Chondrocyte (in vitro differentiated cells): ENCODE measurements around the gene TXNIP. TPM values are rescaled to one million over a fixed set of nuclear protein-coding genes. Genes with fewer than 3 reads are reported as not detected.
A peak's percentile ranks its signal among the peaks of the same experiment; 100 is the strongest.

Source experiments
- DNase-seq: peaks from one replicate; pipeline ENCODE4 v3.0.0; 2021; ENCODE audit warnings: mixed read lengths, low spot score
- H3K27ac Mint-ChIP-seq: one replicate; pipeline ENCODE4 v1.8.0; 2021; ENCODE audit warnings: mild to moderate bottlenecking, moderate library complexity, mixed read lengths; ENCODE audit not compliant: unreplicated experiment
- H3K27me3 Mint-ChIP-seq: 2 replicates; pipeline ENCODE4 v1.8.0; 2021; ENCODE audit warnings: low read depth, mixed read lengths
- H3K36me3 Mint-ChIP-seq: 2 replicates; pipeline ENCODE4 v1.8.0; 2021; ENCODE audit warnings: low read depth, mixed read lengths
- H3K4me1 Mint-ChIP-seq: 2 replicates; pipeline ENCODE4 v1.8.0; 2021; ENCODE audit warnings: low read depth, mild to moderate bottlenecking, mixed read lengths
- H3K4me3 Mint-ChIP-seq: one replicate; pipeline ENCODE4 v1.8.0; 2021; ENCODE audit warnings: mild to moderate bottlenecking, moderate library complexity, mixed read lengths; ENCODE audit not compliant: unreplicated experiment
- H3K9me3 Mint-ChIP-seq: 2 replicates; pipeline ENCODE4 v1.8.0; 2021; ENCODE audit warnings: low read depth, mixed read lengths
- total RNA-seq: library from RNA; stranded (reverse); gene quantifications from 3 replicates; pipeline ENCODE4 v1.2.1, GENCODE V29; 2021
- TF ChIP-seq, protein P1 (sequence below): fragments of 200-600 bp; sonication (generic); IDR thresholded peaks from 2 replicates; pipeline ENCODE4 v1.5.0; 2021; ENCODE audit warnings: antibody characterized with exemption, mild to moderate bottlenecking, moderate library complexity

TXNIP gene
- total RNA-seq, 1 donor from 2014 or later: 3.8 TPM

DNA sequence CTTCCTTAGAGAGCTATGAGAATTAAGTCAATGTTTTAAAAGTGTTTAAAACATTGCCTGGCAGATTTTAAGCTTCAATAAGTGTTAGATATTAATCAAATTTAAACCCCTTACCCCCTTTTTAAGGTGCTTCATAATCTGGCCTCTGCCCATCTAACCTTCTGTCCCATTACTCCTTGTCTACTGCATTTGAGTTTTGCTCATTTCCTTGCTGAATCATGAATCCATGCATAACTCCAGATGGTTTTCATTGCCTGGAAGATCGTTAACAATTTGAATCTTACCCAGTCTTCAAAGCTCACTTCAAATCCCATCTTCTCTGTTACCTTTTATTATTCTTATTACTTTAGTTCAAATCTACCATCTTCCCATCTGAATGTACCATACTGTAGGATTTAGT lies 20.5 kb upstream of the TXNIP start:
- peaks cover 14% of the 10 kb centered on the region for H3K4me1 Mint-ChIP-seq
- no peak for DNase-seq
- H3K27me3 Mint-ChIP-seq: peaks cover 39% of the 10 kb centered on the region
- TF ChIP-seq, protein P1, sequence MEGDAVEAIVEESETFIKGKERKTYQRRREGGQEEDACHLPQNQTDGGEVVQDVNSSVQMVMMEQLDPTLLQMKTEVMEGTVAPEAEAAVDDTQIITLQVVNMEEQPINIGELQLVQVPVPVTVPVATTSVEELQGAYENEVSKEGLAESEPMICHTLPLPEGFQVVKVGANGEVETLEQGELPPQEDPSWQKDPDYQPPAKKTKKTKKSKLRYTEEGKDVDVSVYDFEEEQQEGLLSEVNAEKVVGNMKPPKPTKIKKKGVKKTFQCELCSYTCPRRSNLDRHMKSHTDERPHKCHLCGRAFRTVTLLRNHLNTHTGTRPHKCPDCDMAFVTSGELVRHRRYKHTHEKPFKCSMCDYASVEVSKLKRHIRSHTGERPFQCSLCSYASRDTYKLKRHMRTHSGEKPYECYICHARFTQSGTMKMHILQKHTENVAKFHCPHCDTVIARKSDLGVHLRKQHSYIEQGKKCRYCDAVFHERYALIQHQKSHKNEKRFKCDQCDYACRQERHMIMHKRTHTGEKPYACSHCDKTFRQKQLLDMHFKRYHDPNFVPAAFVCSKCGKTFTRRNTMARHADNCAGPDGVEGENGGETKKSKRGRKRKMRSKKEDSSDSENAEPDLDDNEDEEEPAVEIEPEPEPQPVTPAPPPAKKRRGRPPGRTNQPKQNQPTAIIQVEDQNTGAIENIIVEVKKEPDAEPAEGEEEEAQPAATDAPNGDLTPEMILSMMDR: no peak
- no peak overlapping the region for H3K27ac Mint-ChIP-seq
- no peaks in the 10 kb centered on the region for H3K9me3 Mint-ChIP-seq
- no peak overlapping the region for H3K4me3 Mint-ChIP-seq
- peaks cover 5% of the 10 kb centered on the region for H3K36me3 Mint-ChIP-seq

DNA sequence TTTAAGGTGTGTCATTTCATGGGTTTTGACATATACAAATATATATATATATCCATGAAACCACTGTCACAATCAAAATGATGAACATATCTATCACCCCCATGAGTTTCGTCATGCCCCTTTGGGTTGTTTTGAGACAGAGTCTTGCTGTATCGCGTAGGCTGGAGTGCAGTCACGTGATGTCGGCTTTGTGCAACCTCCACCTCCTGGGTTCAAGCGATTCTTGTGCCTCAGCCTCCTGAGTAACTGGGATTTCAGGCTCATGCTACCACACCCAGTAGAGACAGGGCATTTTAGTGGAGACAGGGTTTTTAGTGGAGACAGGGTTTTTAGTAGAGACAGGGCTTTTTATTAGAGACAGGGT lies 17.2 kb upstream of the TXNIP start:
- TF ChIP-seq, protein P1: no peak
- H3K27ac Mint-ChIP-seq: no peak overlapping the region
- H3K4me3 Mint-ChIP-seq: no peak overlapping the region
- H3K36me3 Mint-ChIP-seq: no peaks in the 10 kb centered on the region
- H3K9me3 Mint-ChIP-seq: no peaks in the 10 kb centered on the region
- H3K4me1 Mint-ChIP-seq: peaks cover 5% of the 10 kb centered on the region
- DNase-seq: no peak
- H3K27me3 Mint-ChIP-seq: peaks cover 17% of the 10 kb centered on the region

DNA sequence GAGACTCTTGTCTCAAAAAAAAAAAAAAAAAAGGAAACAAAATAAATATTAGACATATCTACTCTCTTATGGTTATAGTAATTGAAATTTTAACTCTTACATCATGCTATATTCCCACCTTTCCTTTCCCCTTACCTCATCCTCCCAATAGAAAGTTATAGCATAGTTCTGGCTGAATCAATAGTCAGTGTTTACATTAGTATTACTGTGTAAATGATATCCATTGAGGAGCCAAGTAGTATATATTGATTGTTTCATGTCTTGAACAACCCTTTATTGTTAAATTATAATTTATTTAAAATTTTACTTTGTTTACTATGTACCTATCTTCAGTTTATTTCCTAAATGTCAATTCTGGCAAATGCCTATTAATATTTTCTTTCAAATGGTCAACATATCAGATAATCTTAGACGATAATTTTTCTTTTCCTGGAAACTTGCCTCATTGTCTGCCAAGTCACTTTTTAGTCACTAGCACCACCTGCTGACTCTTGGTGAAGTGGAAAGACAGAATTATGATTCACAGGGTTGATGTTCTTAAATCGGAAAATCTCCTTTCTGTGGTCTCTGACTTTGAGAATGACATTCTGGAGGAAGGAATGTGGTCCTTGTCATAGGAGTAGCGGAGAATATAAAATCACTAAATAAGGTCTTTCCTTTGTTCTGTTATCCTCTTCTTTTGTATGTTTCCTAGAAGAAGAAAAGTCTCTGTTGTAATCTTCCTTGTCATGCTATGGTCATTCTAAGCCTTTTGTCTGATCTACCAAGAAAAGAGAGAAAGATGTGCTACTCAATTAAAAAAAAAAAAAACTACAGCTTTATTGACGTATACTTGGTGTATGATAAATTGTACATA lies 16.6 kb upstream of the TXNIP start:
- no peaks in the 10 kb centered on the region for H3K9me3 Mint-ChIP-seq
- H3K27ac Mint-ChIP-seq: no peak overlapping the region

DNA sequence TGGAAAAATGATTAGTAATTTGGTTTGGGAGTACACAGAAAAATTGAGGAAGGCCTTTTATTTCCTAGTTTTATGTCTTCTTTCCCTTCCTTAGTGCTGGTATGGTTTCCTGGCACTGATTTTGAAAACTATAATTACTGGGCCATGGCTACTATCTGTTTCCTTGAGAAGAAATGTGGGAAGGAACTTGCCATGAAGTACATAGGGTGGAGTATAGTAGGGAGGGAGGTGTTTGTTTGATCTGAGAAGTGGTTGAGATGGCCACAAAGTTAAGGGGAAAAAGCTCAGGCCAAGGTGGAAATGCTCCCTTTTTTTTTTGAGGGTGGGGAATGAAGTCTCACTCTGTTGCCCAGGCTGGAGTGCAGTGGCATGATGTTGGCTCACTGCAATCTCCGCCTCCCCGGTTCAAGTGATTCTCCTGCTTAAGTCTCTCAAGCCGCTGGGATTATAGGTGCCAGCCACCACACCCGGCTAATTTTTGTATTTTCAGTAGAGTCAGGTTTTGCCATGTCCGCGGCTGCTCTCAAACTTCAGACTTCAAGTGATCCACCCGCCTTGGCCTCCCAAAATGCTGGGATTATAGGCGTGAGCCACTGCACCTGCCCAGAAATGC lies 13.9 kb upstream of the TXNIP start:
- Mint-ChIP-seq H3K36me3 (no peaks in the 10 kb centered on the region), H3K27ac (no peak overlapping the region), H3K4me3 (no peak overlapping the region), H3K9me3 (no peaks in the 10 kb centered on the region), H3K27me3 (no peaks in the 10 kb centered on the region), H3K4me1 (peaks cover 11% of the 10 kb centered on the region)
- no peak for DNase-seq
- TF ChIP-seq, protein P1: no peak

More for the DNA sequence above, 16.6 kb upstream of the TXNIP start:
- Mint-ChIP-seq H3K4me1 (peaks cover 5% of the 10 kb centered on the region), H3K4me3 (no peak overlapping the region), H3K27me3 (peaks cover 11% of the 10 kb centered on the region), H3K36me3 (no peaks in the 10 kb centered on the region)
- TF ChIP-seq, protein P1: peak; percentile 96
- no peak for DNase-seq

DNA sequence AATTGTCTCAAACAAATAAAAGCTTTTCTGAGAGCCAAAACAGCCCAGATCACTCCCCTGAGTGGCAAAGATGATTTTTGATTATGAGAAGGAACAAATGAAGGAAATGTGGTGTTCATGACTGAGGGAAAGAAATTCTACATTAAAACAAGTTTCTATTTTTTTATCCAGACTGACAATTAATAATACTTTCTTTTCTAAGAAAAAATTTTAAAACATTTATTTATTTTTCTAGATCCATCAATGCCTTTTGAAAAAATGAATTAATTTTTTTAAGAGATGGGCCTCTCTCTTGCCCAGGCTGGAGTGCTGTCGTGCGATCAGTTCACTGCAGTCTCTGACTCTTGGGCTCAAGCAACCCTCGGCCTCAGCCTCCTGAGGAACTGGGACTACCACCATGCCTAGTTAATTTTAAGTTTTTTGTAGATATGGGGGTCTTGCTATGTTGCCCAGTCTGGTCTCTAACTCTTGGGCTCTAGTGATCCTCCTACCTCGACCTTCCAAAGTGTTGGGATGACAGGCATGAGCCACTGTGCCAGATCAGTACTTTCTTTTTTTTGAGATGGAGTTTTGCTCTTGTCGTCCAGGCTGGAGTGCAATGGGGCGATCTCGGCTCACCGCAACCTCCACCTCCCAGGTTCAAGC lies 11.2 kb upstream of the TXNIP start:
- no peaks in the 10 kb centered on the region for H3K9me3 Mint-ChIP-seq
- no peaks in the 10 kb centered on the region for H3K36me3 Mint-ChIP-seq
- H3K27me3 Mint-ChIP-seq: no peaks in the 10 kb centered on the region
- no peak overlapping the region for H3K27ac Mint-ChIP-seq
- peaks cover 6% of the 10 kb centered on the region for H3K4me1 Mint-ChIP-seq
- no peak for DNase-seq
- H3K4me3 Mint-ChIP-seq: no peak overlapping the region
- TF ChIP-seq, protein P1: peak; percentile 57
